ENCODE measurements around the gene UTS2. TPM values are rescaled to one million over a fixed set of nuclear protein-coding genes. Genes with fewer than 3 reads are reported as not detected.

UTS2 gene
- total and polyA plus RNA-seq, 2 of the 4 experiments (the other 2 are of a cell fraction): not detected

DNA sequence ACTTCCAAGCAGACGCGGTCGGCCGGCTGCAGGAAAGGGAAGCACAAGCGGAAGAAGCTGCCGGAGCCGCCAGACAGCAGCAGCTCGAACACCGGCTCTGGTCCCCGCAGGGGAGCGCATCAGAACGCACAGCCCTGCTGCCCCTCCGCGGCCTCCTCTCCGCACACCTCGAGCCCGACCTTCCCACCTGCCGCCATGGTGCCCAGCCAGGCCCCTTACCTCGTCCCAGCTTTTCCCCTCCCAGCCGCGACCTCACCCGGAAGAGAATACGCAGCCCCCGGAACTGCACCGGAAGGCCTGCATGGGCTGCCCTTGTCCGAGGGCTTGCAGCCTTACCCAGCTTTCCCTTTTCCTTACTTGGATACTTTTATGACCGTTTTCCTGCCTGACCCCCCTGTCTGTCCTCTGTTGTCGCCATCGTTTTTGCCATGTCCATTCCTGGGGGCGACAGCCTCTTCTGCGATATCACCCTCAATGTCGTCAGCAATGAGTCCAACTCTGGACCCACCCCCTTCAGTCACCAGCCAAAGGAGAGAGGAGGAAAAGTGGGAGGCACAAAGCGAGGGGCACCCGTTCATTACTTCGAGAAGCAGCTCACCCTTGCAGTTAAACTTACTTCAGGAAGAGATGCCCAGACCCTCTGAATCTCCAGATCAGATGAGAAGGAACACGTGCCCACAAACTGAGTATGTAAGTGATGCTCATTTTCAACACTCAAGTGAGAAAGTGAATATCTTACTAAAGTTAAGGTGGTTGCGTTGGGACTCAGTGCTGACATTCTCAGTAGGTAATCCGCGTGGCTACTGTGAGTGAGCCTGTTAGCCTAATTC is 25.5 kb downstream of the UTS2 start:
- CTCF ChIA-PET: no interaction called here
- Histone ChIP-seq H3K9ac (ENCODE audit: low read depth, low read length) (no peak overlapping the region), H2BK120ac (ENCODE audit: low read depth, low read length) (no peak overlapping the region), H3K79me1 (ENCODE audit: low read depth in 1 of 2, low read length in 2 of 2) (no peaks in the 10 kb centered on the region), H4K91ac (ENCODE audit: insufficient read depth, low read depth, low read length) (no peak overlapping the region), H3K27me3 (ENCODE audit: control insufficient read depth, insufficient read depth, low read length) (no peaks in the 10 kb centered on the region), H3K36me3 (ENCODE audit: control insufficient read depth, insufficient read depth, low read length) (peaks cover 15% of the 10 kb centered on the region), H3K18ac (ENCODE audit: low read depth, low read length) (no peak overlapping the region), H3K56ac (ENCODE audit: extremely low read depth, insufficient read depth, low read length) (no peak overlapping the region), H4K5ac (ENCODE audit: low read depth, low read length) (no peak overlapping the region; the same call in 1 of the 2 replicates), H2AFZ (replicated peaks; ENCODE audit: low read length, poor library complexity) (no peak overlapping the region), H2AK5ac (ENCODE audit: low read depth, low read length) (no peak overlapping the region), H3K4ac (ENCODE audit: low read depth, low read length) (no peak overlapping the region), H2BK15ac (ENCODE audit: low read depth, low read length) (no peak overlapping the region), H2AK9ac (replicated peaks; ENCODE audit: low read depth, low read length, poor library complexity) (no peak overlapping the region), H3K27ac (ENCODE audit: insufficient read depth, low read length) (no peak overlapping the region), H2BK20ac (ENCODE audit: low read depth, low read length) (no peak overlapping the region), H3K9me3 (ENCODE audit: control insufficient read depth, insufficient read depth, low read length) (no peaks in the 10 kb centered on the region), H3K9me1 (ENCODE audit: insufficient read depth, low read length) (no peaks in the 10 kb centered on the region), H3K4me3 (ENCODE audit: insufficient read depth, low read depth, low read length) (peak overlapping the region; percentile 27; the same call in 1 of the 2 replicates), H2BK5ac (ENCODE audit: low read depth, low read length, poor library complexity, severe bottlenecking) (no peak overlapping the region), H4K8ac (ENCODE audit: low read depth in 2 of 2, low read length in 2 of 2) (peak overlapping the region; percentile 49 to 76; a peak in 2 of 4 replicates), H3K23ac (ENCODE audit: low read depth, low read length) (no peak overlapping the region), H3K4me1 (ENCODE audit: control insufficient read depth, insufficient read depth, low read length) (no peaks in the 10 kb centered on the region), H3K14ac (replicated peaks; ENCODE audit: low read depth, low read length) (no peak overlapping the region), H4K20me1 (ENCODE audit: insufficient read depth, low read length) (no peaks in the 10 kb centered on the region), H3K4me2 (ENCODE audit: low read depth, low read length) (no peak overlapping the region)
- 84% methylated on average over 24 of the region's 39 CpGs; no CpG with 5 or more reads in 1 of the 2 experiments for WGBS, 2 experiments (ENCODE audit: extremely low coverage in 2 of 2, insufficient read length in 1 of 2)
- POLR2A ChIA-PET (ENCODE audit: unreplicated experiment): interaction anchor here (0.7 kb wide), 1 partner anchor 86 kb away, joined by 3 read pairs; no protein-coding TSS in a partner anchor
- ATAC-seq (ENCODE audit: low read depth) (peak; percentile 74), DNase-seq (no peak)
- BruUV-seq (replicated peaks): TSS peak; percentile 41
- no peak for TF ChIP-seq FOS (IDR thresholded peaks at IDR 0.05; ENCODE audit: low read depth, low read length)
- no peak for TF ChIP-seq RCOR1 (IDR thresholded peaks at IDR 0.05; ENCODE audit: insufficient replicate concordance, low read length)
- no peak for TF ChIP-seq MAFK (IDR thresholded peaks at IDR 0.05; ENCODE audit: low read depth, low read length)
- in situ Hi-C loops (cut with MboI; ENCODE audit: low sequenced_read_pairs) (no loop called here), intact Hi-C loops (cut with micrococcal nuclease) (no loop called here), dilution Hi-C loops (cut with HindIII; ENCODE audit: low sequenced_read_pairs, unreplicated experiment) (no loop called here)
